K562 (cell line): Measurements from ENCODE around the gene ADAMTS14.

Experiments
- CTCF ChIP-seq, 3 experiments: IDR thresholded peaks in 2 of 3; conservative IDR thresholded peaks in 1 of 3; 2 replicates each; pipeline ENCODE4 v1.5.1; 2011 to 2012; ENCODE audit warnings: low read length in 3 of 3, mild to moderate bottlenecking in 3 of 3, control low read depth in 2 of 3, improper control_type of control experiment in 1 of 3, inconsistent platforms in 1 of 3, low read depth in 1 of 3, mixed read lengths in 1 of 3, moderate library complexity in 1 of 3; ENCODE audit not compliant: insufficient read depth in 2 of 3
- ELF2 ChIP-seq: fragments of 250-450 bp; sonication (Bioruptor Pico); IDR thresholded peaks from 2 replicates; pipeline ENCODE4 v1.5.0; 2021; ENCODE audit warnings: mild to moderate bottlenecking
- MAX ChIP-seq: sonication (generic); formaldehyde crosslinking; IDR thresholded peaks from 2 replicates; pipeline ENCODE4 v1.9.0; 2022; ENCODE audit warnings: mild to moderate bottlenecking, missing genetic modification reagents
- MYBL2 ChIP-seq, 2 experiments: fragments of 450-650 bp in 1 of 2; sonication (generic) in 1 of 2; formaldehyde crosslinking in 1 of 2; IDR thresholded peaks; 2 replicates each; pipeline versions ENCODE4 v1.6.1 to v1.8.1; 2017 to 2022; ENCODE audit warnings: borderline replicate concordance in 1 of 2, inconsistent platforms in 1 of 2, low read depth in 1 of 2, mild to moderate bottlenecking in 1 of 2, missing genetic modification reagents in 1 of 2, moderate library complexity in 1 of 2
- PHF8 ChIP-seq: fragments of 200-600 bp; sonication (generic); IDR thresholded peaks from 2 replicates; pipeline ENCODE4 v1.6.1; 2012; ENCODE audit warnings: mixed run types, mild to moderate bottlenecking, inconsistent platforms, low read length, moderate library complexity, borderline replicate concordance
- ZBTB12 ChIP-seq: fragments of 250-450 bp; sonication (Bioruptor Pico); IDR thresholded peaks from 2 replicates; pipeline ENCODE4 v1.4.0; 2020

- no peak for TF ChIP-seq MAX (CRISPR knock-in tag)
- TF ChIP-seq ZBTB12 (CRISPR knock-in tag), result no peak
- TF ChIP-seq MYBL2 (IDR thresholded peaks at IDR 0.05; ENCODE audit: low read depth), result no peak
- no peak for TF ChIP-seq MYBL2 (CRISPR knock-in tag; IDR thresholded peaks at IDR 0.05; ENCODE audit: borderline replicate concordance)
- no peak for TF ChIP-seq ELF2
- no peak for TF ChIP-seq CTCF (IDR thresholded peaks at IDR 0.05 in 2 of 3, conservative IDR thresholded peaks at IDR 0.05 in 1 of 3; ENCODE audit: insufficient read depth in 2 of 3, low read depth in 1 of 3, low read length in 3 of 3)
- no peak for TF ChIP-seq PHF8
These were observed 21.5 kb downstream of the ADAMTS14 start for GRCh38 chr10:70693619-70694335.
